ENCODE measurements around the gene ACSF2.

GRCh38 chr17:50506298-50506697 is 80.3 kb downstream of the ACSF2 start:
- TF ChIP-seq SIN3A (IDR thresholded peaks at IDR 0.05; ENCODE audit: borderline replicate concordance, insufficient read depth, low read depth, low read length) (no peak), CTCF (IDR thresholded peaks at IDR 0.05) (no peak), POLR2AphosphoS5 (IDR thresholded peaks at IDR 0.05; ENCODE audit: low read depth, low read length) (no peak)
- TF ChIP-seq, protein P1, sequence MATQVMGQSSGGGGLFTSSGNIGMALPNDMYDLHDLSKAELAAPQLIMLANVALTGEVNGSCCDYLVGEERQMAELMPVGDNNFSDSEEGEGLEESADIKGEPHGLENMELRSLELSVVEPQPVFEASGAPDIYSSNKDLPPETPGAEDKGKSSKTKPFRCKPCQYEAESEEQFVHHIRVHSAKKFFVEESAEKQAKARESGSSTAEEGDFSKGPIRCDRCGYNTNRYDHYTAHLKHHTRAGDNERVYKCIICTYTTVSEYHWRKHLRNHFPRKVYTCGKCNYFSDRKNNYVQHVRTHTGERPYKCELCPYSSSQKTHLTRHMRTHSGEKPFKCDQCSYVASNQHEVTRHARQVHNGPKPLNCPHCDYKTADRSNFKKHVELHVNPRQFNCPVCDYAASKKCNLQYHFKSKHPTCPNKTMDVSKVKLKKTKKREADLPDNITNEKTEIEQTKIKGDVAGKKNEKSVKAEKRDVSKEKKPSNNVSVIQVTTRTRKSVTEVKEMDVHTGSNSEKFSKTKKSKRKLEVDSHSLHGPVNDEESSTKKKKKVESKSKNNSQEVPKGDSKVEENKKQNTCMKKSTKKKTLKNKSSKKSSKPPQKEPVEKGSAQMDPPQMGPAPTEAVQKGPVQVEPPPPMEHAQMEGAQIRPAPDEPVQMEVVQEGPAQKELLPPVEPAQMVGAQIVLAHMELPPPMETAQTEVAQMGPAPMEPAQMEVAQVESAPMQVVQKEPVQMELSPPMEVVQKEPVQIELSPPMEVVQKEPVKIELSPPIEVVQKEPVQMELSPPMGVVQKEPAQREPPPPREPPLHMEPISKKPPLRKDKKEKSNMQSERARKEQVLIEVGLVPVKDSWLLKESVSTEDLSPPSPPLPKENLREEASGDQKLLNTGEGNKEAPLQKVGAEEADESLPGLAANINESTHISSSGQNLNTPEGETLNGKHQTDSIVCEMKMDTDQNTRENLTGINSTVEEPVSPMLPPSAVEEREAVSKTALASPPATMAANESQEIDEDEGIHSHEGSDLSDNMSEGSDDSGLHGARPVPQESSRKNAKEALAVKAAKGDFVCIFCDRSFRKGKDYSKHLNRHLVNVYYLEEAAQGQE (IDR thresholded peaks at IDR 0.05; ENCODE audit: insufficient read depth in 1 of 2, low read depth in 2 of 2, low read length in 1 of 2) = no peak

Data from Panc1 (cell line).